GM12878 (cell line): Measurements from ENCODE around the gene PRC1. TPM values are rescaled to one million over a fixed set of nuclear protein-coding genes. Genes with fewer than 3 reads are reported as not detected.
A peak's percentile ranks its signal among the peaks of the same experiment; 100 is the strongest.

ENCODE experiments used
- ATAC-seq: fragments of 200-7000 bp; cut with Tn5 transposase; 3 replicates; pipeline ENCODE4 v1.9.1; 2020; ENCODE audit warnings: mild to moderate bottlenecking, moderate library complexity
- BruUV-seq: library from RNA; stranded (reverse); fragments of 400-500 nt; replicated peaks from 2 replicates; lab custom pipeline; 2021; lab: Mats Ljungman, UMichigan
- CTCF ChIA-PET: fragments of 300-600 bp; sonication (Branson Sonifier 250); formaldehyde crosslinking; extraction: SDS; loops from one replicate; lab custom pipeline; 2021; ENCODE audit warnings: inconsistent platforms; lab: Yijun Ruan, JAX
- POLR2A ChIA-PET: fragments of 350-600 bp; formaldehyde crosslinking; extraction: SDS; loops from one replicate; lab custom pipeline; 2021; ENCODE audit warnings: inconsistent platforms; lab: Charles Lee
- RAD21 ChIA-PET: fragments of 300-600 bp; sonication (Branson Sonifier 250); formaldehyde crosslinking; loops from one replicate; lab custom pipeline; 2023; ENCODE audit warnings: antibody characterized with exemption; ENCODE audit not compliant: unreplicated experiment; lab: Charles Lee
- SMC1A ChIA-PET: fragments of 300-600 bp; sonication (Branson Sonifier 250); formaldehyde crosslinking; loops from one replicate; lab custom pipeline; 2023; ENCODE audit not compliant: unreplicated experiment, uncharacterized antibody; lab: Charles Lee
- DNase-seq: peaks from one replicate; pipeline ENCODE4 v3.0.0-alpha.2; 2011; ENCODE audit warnings: low read depth, low spot score
- FAIRE-seq: peaks from 3 replicates; lab custom pipeline; 2011; peaks lifted over from hg19 to GRCh38; lab: Jason Lieb, UNC
- H2AFZ ChIP-seq: 2 replicates; pipeline ENCODE4 v1.6.0; 2011; ENCODE audit warnings: low read depth, low read length, control low read depth; ENCODE audit not compliant: control insufficient read depth
- H3K27ac ChIP-seq: 2 replicates; pipeline ENCODE4 v1.5.1; 2011; ENCODE audit warnings: control low read depth; ENCODE audit not compliant: control insufficient read depth, insufficient read depth
- H3K27me3 ChIP-seq, 2 experiments: replicated peaks in 1 of 2; 2 replicates each; pipeline versions ENCODE4 v1.6.0 to v1.6.1; 2011; ENCODE audit warnings: low read length in 1 of 2; ENCODE audit not compliant: control insufficient read depth in 2 of 2, insufficient read depth in 2 of 2
- H3K36me3 ChIP-seq, 2 experiments: 2 replicates each; pipeline ENCODE4 v1.5.1; 2011; ENCODE audit warnings: low read length in 1 of 2; ENCODE audit not compliant: control insufficient read depth in 2 of 2, insufficient read depth in 2 of 2
- H3K4me1 ChIP-seq: 2 replicates; pipeline ENCODE4 v1.6.1; 2011; ENCODE audit warnings: mild to moderate bottlenecking, low read length, moderate library complexity, mixed read lengths; ENCODE audit not compliant: control insufficient read depth, insufficient read depth
- H3K4me2 ChIP-seq: 2 replicates; pipeline ENCODE4 v1.6.0; 2011; ENCODE audit warnings: control low read depth; ENCODE audit not compliant: control insufficient read depth, insufficient read depth
- H3K4me3 ChIP-seq: fragments of 200-600 bp; sonication (generic); 2 replicates; pipeline ENCODE4 v1.5.1; 2016
- H3K79me2 ChIP-seq: 2 replicates; pipeline ENCODE4 v1.6.0; 2011; ENCODE audit warnings: low read length; ENCODE audit not compliant: control insufficient read depth, insufficient read depth
- H3K9ac ChIP-seq: 2 replicates; pipeline ENCODE4 v1.8.0; 2011; ENCODE audit warnings: low read length, control low read depth, mixed read lengths; ENCODE audit not compliant: control insufficient read depth, insufficient read depth
- H3K9me3 ChIP-seq: replicated peaks from 3 replicates; pipeline ENCODE4 v1.5.1; 2011; ENCODE audit warnings: mild to moderate bottlenecking, low read length; ENCODE audit not compliant: control insufficient read depth, insufficient read depth
- H4K20me1 ChIP-seq: 2 replicates; pipeline ENCODE4 v1.6.0; 2011; ENCODE audit not compliant: control insufficient read depth, insufficient read depth
- CTCF ChIP-seq, 3 experiments: IDR thresholded peaks in 2 of 3; conservative IDR thresholded peaks in 1 of 3; 2 replicates each; pipeline ENCODE4 v1.5.1; 2011; ENCODE audit warnings: low read depth in 3 of 3, low read length in 3 of 3, mild to moderate bottlenecking in 3 of 3, control low read depth in 2 of 3, moderate library complexity in 2 of 3, inconsistent platforms in 1 of 3, mixed read lengths in 1 of 3; ENCODE audit not compliant: control insufficient read depth in 2 of 3, insufficient read depth in 1 of 3; ENCODE audit errors: extremely low read depth in 1 of 3
- HDAC2 ChIP-seq: fragments of 200-600 bp; sonication (generic); IDR thresholded peaks from 2 replicates; pipeline ENCODE4 v1.6.1; 2017
- IKZF1 ChIP-seq: fragments of 450-650 bp; conservative IDR thresholded peaks from 2 replicates; pipeline ENCODE4 v1.6.1; 2017; ENCODE audit warnings: antibody characterized with exemption, mild to moderate bottlenecking
- MLLT1 ChIP-seq: fragments of 450-650 bp; IDR thresholded peaks from 2 replicates; pipeline ENCODE4 v1.6.1; 2016; ENCODE audit warnings: mild to moderate bottlenecking
- MYB ChIP-seq: fragments of 150-350 bp; IDR thresholded peaks from 2 replicates; pipeline ENCODE4 v1.6.1; 2014; ENCODE audit warnings: mild to moderate bottlenecking, low read depth, low read length, borderline replicate concordance
- NR2F1 ChIP-seq: fragments of 450-650 bp; conservative IDR thresholded peaks from 2 replicates; pipeline ENCODE4 v1.6.1; 2017; ENCODE audit warnings: mild to moderate bottlenecking
- RELA ChIP-seq: fragments of 450-650 bp; IDR thresholded peaks from 2 replicates; pipeline ENCODE4 v1.8.0; 2014; ENCODE audit warnings: borderline replicate concordance; ENCODE audit not compliant: partially characterized antibody
- SMC3 ChIP-seq: IDR thresholded peaks from 2 replicates; pipeline ENCODE4 v1.6.1; 2011; ENCODE audit warnings: low read length, improper control_type of control experiment, borderline replicate concordance
- USF2 ChIP-seq: IDR thresholded peaks from 2 replicates; pipeline ENCODE4 v1.6.1; 2011; ENCODE audit warnings: low read depth, low read length, improper control_type of control experiment, borderline replicate concordance
- ZNF207 ChIP-seq: fragments of 450-650 bp; IDR thresholded peaks from 2 replicates; pipeline ENCODE4 v1.6.1; 2014; ENCODE audit warnings: antibody characterized with exemption, mild to moderate bottlenecking, borderline replicate concordance
- ZNF687 ChIP-seq: fragments of 450-650 bp; IDR thresholded peaks from 2 replicates; pipeline ENCODE4 v1.6.1; 2017; ENCODE audit warnings: mild to moderate bottlenecking, moderate library complexity
- WGBS: methylation state at CpG from one replicate; pipeline ENCODE4 v1.1.6; 2016; ENCODE audit warnings: low lambda C conversion rate; ENCODE audit not compliant: insufficient replicate concordance, insufficient coverage; ENCODE audit errors: missing lambda C conversion rate; 5-methylcytosine and 5-hydroxymethylcytosine counted together
- in situ Hi-C: fragments of 300-500 bp; cut with MboI; formaldehyde crosslinking; loops from 9 replicates; pipeline ENCODE4 v1.14.3; 2018; ENCODE audit warnings: mixed read lengths
- intact Hi-C: fragments of 100-400 bp; cut with micrococcal nuclease; formaldehyde crosslinking; loops from one replicate; pipeline ENCODE4 v1.14.2; 2022; ENCODE audit not compliant: unreplicated experiment
- polyA plus RNA-seq, 11 experiments: library from polyadenylated mRNA; depleted of rRNA in 4 of 11; unstranded in 6 of 11; stranded (reverse) in 5 of 11; fragments of >200 nt; fragmentation: Nextera tagmentation in 4 of 11; fragmentation: Illumina TruSeq in 1 of 11; extraction: Ambion mirVana in 4 of 11; extraction: Trizol in 1 of 11; gene quantifications; 1 replicate in 1 of 11; 2 replicates in 10 of 11; pipeline versions ENCODE4 v1.2.1 to v1.2.3, GENCODE V29; 2011 to 2016; ENCODE audit warnings: inconsistent platforms in 2 of 11, missing spikeins in 2 of 11, low read depth in 1 of 11
- total RNA-seq, 4 experiments: library from RNA; depleted of rRNA in 3 of 4; stranded (reverse); fragments of >200 nt in 3 of 4; fragmentation: Illumina TruSeq in 1 of 4; extraction: Trizol in 1 of 4; gene quantifications; 2 replicates each; pipeline versions ENCODE4 v1.2.1 to v1.2.3, GENCODE V29; 2013 to 2021
- TF ChIP-seq, protein P1 (sequence below): fragments of 450-650 bp; IDR thresholded peaks from 2 replicates; pipeline ENCODE4 v1.6.1; 2017; ENCODE audit warnings: mild to moderate bottlenecking, low read depth, inconsistent platforms; ENCODE audit not compliant: poor library complexity, severe bottlenecking

PRC1 gene
- total and polyA plus RNA-seq, 10 of the 15 experiments (the other 5 are each of a cell fraction or from before 2014, with no cell fraction given) = 100 to 241 (median 131) TPM

GRCh38 chr15:90990446-90990845 is 3.9 kb downstream of the PRC1 start:
- over 99% methylated on average over 4 of the region's 4 CpGs for WGBS
- no peak overlapping the region; the same call in 1 of the 2 replicates for H2AFZ ChIP-seq
- DNase-seq (no peak), FAIRE-seq (no peak), ATAC-seq (no peak)
- RAD21 ChIA-PET = interaction anchor here (1.0 to 1.1 kb wide), 2 partner anchors 31 to 36 kb away, joined by 3 read pairs; partner anchors contain the start of gene RCCD1
- H3K36me3 ChIP-seq = no peaks in the 10 kb centered on the region
- H3K4me2 ChIP-seq = 0 out of 2 replicates have a peak overlapping the region, but pooled peaks have one; percentile 7
- BruUV-seq = no TSS peak
- no peaks in the 10 kb centered on the region for H4K20me1 ChIP-seq
- CTCF ChIA-PET = interaction anchor here (0.6 to 2.3 kb wide), 3 partner anchors 9 to 59 kb away, joined by 5 to 8 read pairs (median 7); no protein-coding TSS in a partner anchor
- H3K9me3 ChIP-seq = no peaks in the 10 kb centered on the region
- no peaks in the 10 kb centered on the region for H3K27me3 ChIP-seq
- intact Hi-C loops (loop anchor here (5.0 kb wide), 1 partner anchor 33 kb away; no protein-coding TSS in a partner anchor), in situ Hi-C loops (loop anchor here (25.0 kb wide), 1 partner anchor 1997 kb away; no protein-coding TSS in a partner anchor)
- SMC1A ChIA-PET = interaction anchor here (0.5 to 1.6 kb wide), 2 partner anchors 10 to 255 kb away, joined by 3 to 7 read pairs; no protein-coding TSS in a partner anchor
- H3K4me3 ChIP-seq = no peak overlapping the region
- POLR2A ChIA-PET = interaction anchor here (0.6 to 1.4 kb wide), 4 partner anchors 31 to 1916 kb away, joined by 3 read pairs; partner anchors contain the start of gene UNC45A
- H3K9ac ChIP-seq = no peak overlapping the region
- H3K79me2 ChIP-seq = peaks cover 96% of the 10 kb centered on the region
- H3K27ac ChIP-seq = no peak overlapping the region
- H3K4me1 ChIP-seq = peaks cover 27% of the 10 kb centered on the region
- TF ChIP-seq ZNF687 (no peak), NR2F1 (no peak), ZNF207 (no peak), IKZF1 (no peak), RELA (no peak), MYB (no peak), MLLT1 (no peak), HDAC2 (no peak), SMC3 (no peak), CTCF (IDR thresholded peaks at IDR 0.05 in 2 of 3, conservative IDR thresholded peaks at IDR 0.05 in 1 of 3; ENCODE audit: control insufficient read depth in 2 of 3, extremely low read depth in 1 of 3, insufficient read depth in 1 of 3, low read depth in 3 of 3, low read length in 3 of 3) (no peak), USF2 (no peak)
- TF ChIP-seq, protein P1, sequence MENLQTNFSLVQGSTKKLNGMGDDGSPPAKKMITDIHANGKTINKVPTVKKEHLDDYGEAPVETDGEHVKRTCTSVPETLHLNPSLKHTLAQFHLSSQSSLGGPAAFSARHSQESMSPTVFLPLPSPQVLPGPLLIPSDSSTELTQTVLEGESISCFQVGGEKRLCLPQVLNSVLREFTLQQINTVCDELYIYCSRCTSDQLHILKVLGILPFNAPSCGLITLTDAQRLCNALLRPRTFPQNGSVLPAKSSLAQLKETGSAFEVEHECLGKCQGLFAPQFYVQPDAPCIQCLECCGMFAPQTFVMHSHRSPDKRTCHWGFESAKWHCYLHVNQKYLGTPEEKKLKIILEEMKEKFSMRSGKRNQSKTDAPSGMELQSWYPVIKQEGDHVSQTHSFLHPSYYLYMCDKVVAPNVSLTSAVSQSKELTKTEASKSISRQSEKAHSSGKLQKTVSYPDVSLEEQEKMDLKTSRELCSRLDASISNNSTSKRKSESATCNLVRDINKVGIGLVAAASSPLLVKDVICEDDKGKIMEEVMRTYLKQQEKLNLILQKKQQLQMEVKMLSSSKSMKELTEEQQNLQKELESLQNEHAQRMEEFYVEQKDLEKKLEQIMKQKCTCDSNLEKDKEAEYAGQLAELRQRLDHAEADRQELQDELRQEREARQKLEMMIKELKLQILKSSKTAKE = no peak
